Epithelial cell of prostate (primary cell): ENCODE data around the gene PALLD.
"Not testable (repeated sequence)": the region's sequence is repeated elsewhere in the genome, so short reads cannot be mapped to it uniquely, and the experiment has no call there.

Experiments
- DNase-seq: peaks from one replicate; pipeline ENCODE4 v3.0.0-alpha.2; 2011; ENCODE audit warnings: low read depth, low spot score
- H3K27ac ChIP-seq: fragments of 450-650 bp; 2 replicates; pipeline ENCODE4 v1.5.1; 2017; ENCODE audit warnings: mild to moderate bottlenecking

The PALLD gene

GRCh38 chr4:168802222-168802621 is 305.4 kb downstream of the PALLD start:
- no peak for DNase-seq
- H3K27ac ChIP-seq, result no peak overlapping the region

GRCh38 chr4:168803052-168803451 is 306.2 kb downstream of the PALLD start:
- H3K27ac ChIP-seq, result peak overlapping the region; percentile 72
- not testable (repeated sequence) for DNase-seq

GRCh38 chr4:168803732-168804131 is 306.9 kb downstream of the PALLD start:
- H3K27ac ChIP-seq, result peak overlapping the region; percentile 72
- DNase-seq, result peak; percentile 87

- peak overlapping the region; percentile 72 for H3K27ac ChIP-seq
- no peak for DNase-seq
Observed at GRCh38 chr4:168804146-168804545, 307.3 kb downstream of the PALLD start.

- H3K27ac ChIP-seq, result no peak overlapping the region
- DNase-seq, result no peak
Observed at GRCh38 chr4:168805341-168805740, 308.5 kb downstream of the PALLD start.

GRCh38 chr4:168806247-168806646 is 309.4 kb downstream of the PALLD start:
- not testable (repeated sequence) for H3K27ac ChIP-seq, DNase-seq

- H3K27ac ChIP-seq, result peak overlapping the region; percentile 76
- DNase-seq, result no peak
Observed at GRCh38 chr4:168811207-168811606, 314.4 kb downstream of the PALLD start.

GRCh38 chr4:168811786-168812651 is 315.2 kb downstream of the PALLD start:
- peak overlapping the region; percentile 76 for H3K27ac ChIP-seq
- no peak for DNase-seq

GRCh38 chr4:168812806-168813205 is 316.0 kb downstream of the PALLD start:
- H3K27ac ChIP-seq, result peak overlapping the region; percentile 76

GRCh38 chr4:168813890-168814289 is 317.0 kb downstream of the PALLD start:
- H3K27ac ChIP-seq, result no peak overlapping the region
- no peak for DNase-seq

More at GRCh38 chr4:168812806-168813205, 316.0 kb downstream of the PALLD start:
- no peak for DNase-seq

- no peak for DNase-seq
- peak overlapping the region; percentile 68 for H3K27ac ChIP-seq
Observed at GRCh38 chr4:168815379-168816345, 318.8 kb downstream of the PALLD start.

GRCh38 chr4:168817370-168817769 is 320.5 kb downstream of the PALLD start:
- no peak for DNase-seq
- H3K27ac ChIP-seq, result peak overlapping the region; percentile 68

GRCh38 chr4:168822481-168822880 is 325.6 kb downstream of the PALLD start:
- no peak for DNase-seq
- H3K27ac ChIP-seq, result no peak overlapping the region

- no peak for DNase-seq
Observed at GRCh38 chr4:168825975-168826374, 329.1 kb downstream of the PALLD start.

GRCh38 chr4:168826620-168827019 is 329.8 kb downstream of the PALLD start:
- H3K27ac ChIP-seq, result no peak overlapping the region

More at GRCh38 chr4:168825975-168826374, 329.1 kb downstream of the PALLD start:
- no peak overlapping the region for H3K27ac ChIP-seq

GRCh38 chr4:168830777-168831512 is 334.1 kb downstream of the PALLD start:
- no peak for DNase-seq
- H3K27ac ChIP-seq, result peak overlapping the region; percentile 75

More at GRCh38 chr4:168826620-168827019, 329.8 kb downstream of the PALLD start:
- DNase-seq, result no peak

GRCh38 chr4:168831585-168831918 is 334.7 kb downstream of the PALLD start:
- H3K27ac ChIP-seq, result peak overlapping the region; percentile 75
- no peak for DNase-seq

- H3K27ac ChIP-seq, result peak overlapping the region; percentile 75
- no peak for DNase-seq
Observed at GRCh38 chr4:168831919-168832762, 335.3 kb downstream of the PALLD start.
